ENCODE results near the gene PACS2. TPM values are rescaled to one million over a fixed set of nuclear protein-coding genes. Genes with fewer than 3 reads are reported as not detected.
A peak's percentile ranks its signal among the peaks of the same experiment; 100 is the strongest.

The PACS2 gene
- total RNA-seq, 1 experiment from 2014 or later: 57.7 TPM

DNA sequence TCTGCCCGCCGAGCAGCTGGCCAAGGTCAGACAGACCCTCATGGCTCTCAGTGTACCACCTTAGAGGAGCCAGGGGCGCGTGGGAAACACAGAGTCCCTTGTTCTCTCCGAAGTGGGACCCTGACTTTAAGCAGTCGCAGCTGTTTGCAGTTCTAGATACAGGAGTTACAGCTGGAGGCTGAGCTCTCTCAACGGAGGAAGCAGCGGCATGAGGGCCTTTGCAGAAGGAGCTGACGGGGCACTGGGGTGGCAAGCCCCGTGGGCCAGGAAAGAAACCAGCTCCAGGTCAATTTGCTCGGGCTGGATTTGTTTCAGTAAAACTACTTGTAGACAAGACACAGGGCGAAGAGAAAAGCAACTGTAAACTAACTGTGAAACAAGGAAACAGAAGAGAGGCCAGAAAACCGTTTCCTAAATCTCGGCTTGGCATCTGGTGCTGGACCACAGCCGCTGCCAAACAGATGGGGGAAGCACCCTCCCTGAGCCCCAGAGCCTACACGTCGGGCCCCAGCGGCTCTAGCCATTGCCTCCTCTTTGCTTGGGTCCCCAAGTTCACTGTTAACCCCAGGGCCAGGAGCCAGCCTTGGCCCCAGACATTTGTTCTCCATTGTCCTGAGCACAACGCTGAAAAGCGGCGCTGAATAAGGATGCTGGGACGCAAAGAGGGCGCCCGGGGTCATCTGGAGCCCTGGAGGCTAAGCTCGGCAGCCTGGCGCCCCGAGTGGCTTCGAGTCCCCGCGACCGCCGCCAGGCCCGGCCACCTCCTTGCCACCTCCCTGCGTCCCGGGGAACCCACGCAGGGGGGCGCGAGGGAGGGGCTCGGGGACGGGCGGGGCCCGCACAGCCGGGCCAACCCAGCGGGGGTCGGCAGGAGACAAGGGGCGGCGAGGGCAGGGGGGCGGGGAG, 914 bp upstream of the PACS2 start:
- H3K9me3 Mint-ChIP-seq (ENCODE audit: unreplicated experiment): no peaks in the 10 kb centered on the region
- POLR2A ChIA-PET: interaction anchor here (0.6 to 2.3 kb wide), 6 partner anchors 8 to 341 kb away, joined by 3 to 29 read pairs (median 4); partner anchors contain the start of gene BRF1

GRCh38 chr14:105315211-105315721, 718 bp downstream of the PACS2 start:
- H3K4me1 Mint-ChIP-seq (ENCODE audit: insufficient read depth, unreplicated experiment): peaks cover 6% of the 10 kb centered on the region

More for the DNA sequence above, 914 bp upstream of the PACS2 start:
- Mint-ChIP-seq H3K27me3 (ENCODE audit: insufficient read depth, unreplicated experiment) (no peaks in the 10 kb centered on the region), H3K27ac (ENCODE audit: low read depth, unreplicated experiment) (no peak overlapping the region), H3K36me3 (ENCODE audit: insufficient read depth, unreplicated experiment) (peaks cover 11% of the 10 kb centered on the region), H3K4me3 (ENCODE audit: unreplicated experiment) (peak overlapping the region; percentile 66), H3K4me1 (ENCODE audit: insufficient read depth, unreplicated experiment) (peaks cover 6% of the 10 kb centered on the region)
- intact Hi-C loops (cut with micrococcal nuclease): no loop called here
- TF ChIP-seq, protein P1, sequence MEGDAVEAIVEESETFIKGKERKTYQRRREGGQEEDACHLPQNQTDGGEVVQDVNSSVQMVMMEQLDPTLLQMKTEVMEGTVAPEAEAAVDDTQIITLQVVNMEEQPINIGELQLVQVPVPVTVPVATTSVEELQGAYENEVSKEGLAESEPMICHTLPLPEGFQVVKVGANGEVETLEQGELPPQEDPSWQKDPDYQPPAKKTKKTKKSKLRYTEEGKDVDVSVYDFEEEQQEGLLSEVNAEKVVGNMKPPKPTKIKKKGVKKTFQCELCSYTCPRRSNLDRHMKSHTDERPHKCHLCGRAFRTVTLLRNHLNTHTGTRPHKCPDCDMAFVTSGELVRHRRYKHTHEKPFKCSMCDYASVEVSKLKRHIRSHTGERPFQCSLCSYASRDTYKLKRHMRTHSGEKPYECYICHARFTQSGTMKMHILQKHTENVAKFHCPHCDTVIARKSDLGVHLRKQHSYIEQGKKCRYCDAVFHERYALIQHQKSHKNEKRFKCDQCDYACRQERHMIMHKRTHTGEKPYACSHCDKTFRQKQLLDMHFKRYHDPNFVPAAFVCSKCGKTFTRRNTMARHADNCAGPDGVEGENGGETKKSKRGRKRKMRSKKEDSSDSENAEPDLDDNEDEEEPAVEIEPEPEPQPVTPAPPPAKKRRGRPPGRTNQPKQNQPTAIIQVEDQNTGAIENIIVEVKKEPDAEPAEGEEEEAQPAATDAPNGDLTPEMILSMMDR (IDR thresholded peaks at IDR 0.05; ENCODE audit: unreplicated experiment): no peak
- BruUV-seq (replicated peaks): no TSS peak
- CTCF ChIA-PET: interaction anchor here (0.6 to 1.6 kb wide), 3 partner anchors 38 to 229 kb away, joined by 3 to 6 read pairs (median 3); no protein-coding TSS in a partner anchor
- no peak for DNase-seq (ENCODE audit: unreplicated experiment)

DNA sequence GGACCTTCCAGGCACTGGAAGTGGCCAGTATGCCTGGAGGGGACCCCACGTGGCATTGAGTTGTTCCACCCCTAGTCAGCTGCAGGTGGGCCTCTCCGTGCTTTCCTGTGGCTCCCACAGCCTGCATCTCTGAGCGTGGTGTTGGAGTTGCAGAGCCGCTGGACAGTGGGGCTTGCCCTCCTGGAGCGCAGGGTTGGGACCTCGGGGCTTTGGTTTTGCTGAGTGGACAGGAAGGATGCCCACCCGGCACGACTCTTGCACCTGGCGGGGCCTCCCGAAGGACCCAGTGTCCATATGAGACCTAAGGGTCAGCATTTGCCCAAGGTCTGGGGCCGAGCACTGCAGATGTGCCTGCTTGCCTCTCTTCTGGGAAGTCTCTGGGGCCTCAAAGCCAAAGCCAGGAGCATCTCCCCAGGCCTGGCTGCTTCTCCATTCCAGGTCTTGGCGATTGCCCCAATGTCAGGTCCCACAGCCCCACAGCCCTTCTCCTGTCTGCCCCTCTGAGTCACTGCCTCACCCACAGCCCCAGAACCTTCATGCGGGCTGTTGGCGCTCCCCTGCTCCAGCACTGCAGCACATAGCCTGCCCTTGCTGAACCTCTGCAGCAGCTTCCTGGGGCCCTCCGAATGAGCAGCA, 1.5 kb downstream of the PACS2 start:
- Mint-ChIP-seq H3K4me3 (ENCODE audit: unreplicated experiment) (peak overlapping the region; percentile 84), H3K36me3 (ENCODE audit: insufficient read depth, unreplicated experiment) (peaks cover 12% of the 10 kb centered on the region), H3K27me3 (ENCODE audit: insufficient read depth, unreplicated experiment) (no peaks in the 10 kb centered on the region), H3K4me1 (ENCODE audit: insufficient read depth, unreplicated experiment) (peaks cover 6% of the 10 kb centered on the region), H3K27ac (ENCODE audit: low read depth, unreplicated experiment) (no peak overlapping the region), H3K9me3 (ENCODE audit: unreplicated experiment) (no peaks in the 10 kb centered on the region)
- ChIA-PET CTCF (interaction anchor here (1.0 to 1.7 kb wide), 2 partner anchors 36 to 225 kb away, joined by 4 to 5 read pairs; no protein-coding TSS in a partner anchor), POLR2A (interaction anchor here (0.7 to 2.3 kb wide), 5 partner anchors 15 to 225 kb away, joined by 3 to 29 read pairs (median 4); partner anchors contain the start of gene BRF1)
- intact Hi-C loops (cut with micrococcal nuclease): loop anchor here (5.0 kb wide), 1 partner anchor 36 kb away; no protein-coding TSS in a partner anchor
- BruUV-seq (replicated peaks): no TSS peak
- DNase-seq (ENCODE audit: unreplicated experiment): no peak
- TF ChIP-seq, protein P1 (IDR thresholded peaks at IDR 0.05; ENCODE audit: unreplicated experiment): no peak

More at GRCh38 chr14:105315211-105315721, 718 bp downstream of the PACS2 start:
- CTCF ChIA-PET: interaction anchor here (1.0 to 1.6 kb wide), 3 partner anchors 37 to 224 kb away, joined by 3 to 6 read pairs (median 5); no protein-coding TSS in a partner anchor
- TSS peak; percentile 26 for BruUV-seq (replicated peaks)
- H3K9me3 Mint-ChIP-seq (ENCODE audit: unreplicated experiment): no peaks in the 10 kb centered on the region
- peak overlapping the region; percentile 84 for H3K4me3 Mint-ChIP-seq (ENCODE audit: unreplicated experiment)
- peak overlapping the region; percentile 3 for H3K27ac Mint-ChIP-seq (ENCODE audit: low read depth, unreplicated experiment)
- no peaks in the 10 kb centered on the region for H3K27me3 Mint-ChIP-seq (ENCODE audit: insufficient read depth, unreplicated experiment)
- POLR2A ChIA-PET: interaction anchor here (0.7 to 2.3 kb wide), 5 partner anchors 14 to 343 kb away, joined by 3 to 29 read pairs (median 4); partner anchors contain the start of gene BRF1
- H3K36me3 Mint-ChIP-seq (ENCODE audit: insufficient read depth, unreplicated experiment): peaks cover 6% of the 10 kb centered on the region
- DNase-seq (ENCODE audit: unreplicated experiment): peak; percentile 40
- TF ChIP-seq, protein P1 (IDR thresholded peaks at IDR 0.05; ENCODE audit: unreplicated experiment): no peak
- intact Hi-C loops (cut with micrococcal nuclease): loop anchor here (5.0 kb wide), 1 partner anchor 37 kb away; no protein-coding TSS in a partner anchor
